WI38 (cell line): Measurements from ENCODE around the gene CSRNP3.

Source experiments
- H3K4me3 ChIP-seq: 2 replicates; pipeline ENCODE4 v1.5.1; 2011; ENCODE audit warnings: low read depth, mild to moderate bottlenecking, control low read depth, low read length
- TF ChIP-seq, protein P1 (sequence below): IDR thresholded peaks from 2 replicates; pipeline ENCODE4 v1.5.1; 2012; ENCODE audit warnings: low read depth, mild to moderate bottlenecking, control low read depth, low read length

CSRNP3 gene

DNA sequence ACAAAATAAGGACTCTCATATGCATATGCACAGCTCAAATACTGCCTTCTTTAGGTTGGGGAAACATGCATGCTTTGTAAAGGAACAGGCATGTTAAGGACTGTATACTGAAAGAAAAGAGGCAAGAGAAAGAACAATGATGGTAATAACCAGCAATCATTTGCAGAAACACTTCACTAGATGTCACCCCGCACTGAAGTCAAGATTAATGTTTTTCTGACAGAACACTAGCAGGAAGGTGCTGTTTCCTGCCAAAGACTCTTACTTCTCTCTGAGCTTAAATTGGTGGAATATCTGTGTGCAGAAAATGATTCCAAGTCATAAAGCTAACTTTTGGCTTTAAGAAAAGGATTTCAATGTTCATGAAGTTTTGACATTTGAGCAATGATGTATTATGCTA is 19.3 kb upstream of the CSRNP3 start:
- H3K4me3 ChIP-seq: no peak overlapping the region
- TF ChIP-seq, protein P1, sequence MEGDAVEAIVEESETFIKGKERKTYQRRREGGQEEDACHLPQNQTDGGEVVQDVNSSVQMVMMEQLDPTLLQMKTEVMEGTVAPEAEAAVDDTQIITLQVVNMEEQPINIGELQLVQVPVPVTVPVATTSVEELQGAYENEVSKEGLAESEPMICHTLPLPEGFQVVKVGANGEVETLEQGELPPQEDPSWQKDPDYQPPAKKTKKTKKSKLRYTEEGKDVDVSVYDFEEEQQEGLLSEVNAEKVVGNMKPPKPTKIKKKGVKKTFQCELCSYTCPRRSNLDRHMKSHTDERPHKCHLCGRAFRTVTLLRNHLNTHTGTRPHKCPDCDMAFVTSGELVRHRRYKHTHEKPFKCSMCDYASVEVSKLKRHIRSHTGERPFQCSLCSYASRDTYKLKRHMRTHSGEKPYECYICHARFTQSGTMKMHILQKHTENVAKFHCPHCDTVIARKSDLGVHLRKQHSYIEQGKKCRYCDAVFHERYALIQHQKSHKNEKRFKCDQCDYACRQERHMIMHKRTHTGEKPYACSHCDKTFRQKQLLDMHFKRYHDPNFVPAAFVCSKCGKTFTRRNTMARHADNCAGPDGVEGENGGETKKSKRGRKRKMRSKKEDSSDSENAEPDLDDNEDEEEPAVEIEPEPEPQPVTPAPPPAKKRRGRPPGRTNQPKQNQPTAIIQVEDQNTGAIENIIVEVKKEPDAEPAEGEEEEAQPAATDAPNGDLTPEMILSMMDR: no peak

DNA sequence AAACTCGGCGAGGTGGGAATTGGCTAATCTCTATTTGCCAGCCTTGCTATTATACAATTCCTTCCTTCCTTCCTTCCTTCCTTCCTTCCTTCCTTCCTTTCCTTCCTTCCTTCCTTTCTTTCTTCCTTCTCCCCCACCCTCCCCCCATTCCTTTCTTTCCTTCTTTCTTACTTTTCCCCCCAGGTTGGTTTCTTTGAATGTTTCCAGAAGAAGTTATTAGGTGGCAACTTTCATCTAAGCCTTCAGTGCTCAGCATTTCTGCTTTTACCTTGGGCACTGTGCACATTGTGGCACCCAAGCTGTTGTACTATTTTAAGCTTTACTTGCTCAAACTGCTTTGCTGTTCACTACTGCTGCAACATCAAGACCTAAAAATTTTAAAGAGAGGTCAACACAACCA is 17.2 kb upstream of the CSRNP3 start:
- TF ChIP-seq, protein P1: no peak
- no peak overlapping the region for H3K4me3 ChIP-seq

DNA sequence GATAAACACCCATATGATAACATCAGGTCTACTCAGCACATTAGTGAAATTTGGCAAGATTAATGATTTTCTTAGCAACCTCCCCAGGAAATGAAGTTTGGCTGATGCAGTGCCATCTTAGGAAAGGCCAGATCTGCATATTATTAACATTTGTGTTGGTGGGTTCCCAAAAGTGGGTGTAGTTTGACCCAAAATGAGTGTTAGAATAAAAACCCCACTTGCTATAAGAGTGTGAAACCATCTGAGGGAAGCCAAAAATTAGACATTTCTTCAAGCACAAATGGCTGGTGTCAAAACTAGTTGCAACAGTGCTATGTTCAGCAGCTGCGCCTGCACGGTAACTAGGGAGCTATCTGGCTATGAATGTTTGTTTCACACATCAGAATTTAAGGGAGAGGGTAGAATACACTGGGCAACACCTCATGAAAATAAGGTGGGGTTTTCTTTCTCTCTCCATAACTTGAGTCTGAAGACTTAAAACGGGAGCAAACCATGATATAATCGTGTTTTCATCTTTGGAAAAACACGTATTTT is 15.9 kb upstream of the CSRNP3 start:
- TF ChIP-seq, protein P1: no peak
- H3K4me3 ChIP-seq: no peak overlapping the region

DNA sequence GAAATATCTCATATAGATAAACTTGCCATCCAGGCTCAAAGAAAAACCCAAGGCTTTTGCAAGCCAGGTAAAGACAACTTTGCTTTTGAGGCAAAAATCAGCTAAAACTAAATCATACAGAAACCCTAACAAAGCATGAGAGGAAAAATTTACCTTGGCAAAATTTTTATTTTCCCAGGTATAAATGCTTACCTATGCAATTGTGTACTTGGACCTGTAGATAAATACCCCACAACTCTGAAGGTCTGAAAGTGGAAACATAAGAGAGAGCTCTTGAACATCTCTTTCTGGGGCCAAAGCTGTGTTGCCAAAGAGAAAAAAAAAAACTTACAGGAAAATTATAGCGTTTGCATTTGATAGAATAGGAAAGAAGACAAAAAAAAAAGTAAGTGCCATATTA is 14.6 kb upstream of the CSRNP3 start:
- H3K4me3 ChIP-seq: no peak overlapping the region
- TF ChIP-seq, protein P1: no peak

DNA sequence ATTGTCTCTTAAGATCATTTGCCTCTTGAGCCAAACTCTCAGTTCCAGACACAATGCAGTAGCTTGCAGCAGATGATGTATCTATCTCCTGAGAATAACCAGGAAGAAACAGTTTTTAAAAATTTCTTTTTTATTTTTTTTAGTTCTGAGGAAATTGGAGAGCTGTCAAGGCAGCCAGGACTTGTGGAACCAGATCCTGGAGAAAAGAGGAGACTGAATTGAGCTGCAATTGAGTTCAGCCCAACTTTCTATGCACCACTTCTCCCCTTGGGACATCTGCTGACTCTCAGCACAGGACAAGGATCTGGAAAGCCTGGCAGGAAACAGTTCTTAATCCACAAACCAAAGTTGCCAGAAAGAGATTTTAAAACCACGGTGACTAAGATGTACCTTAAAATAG is 13.5 kb upstream of the CSRNP3 start:
- no peak overlapping the region for H3K4me3 ChIP-seq
- TF ChIP-seq, protein P1: no peak

DNA sequence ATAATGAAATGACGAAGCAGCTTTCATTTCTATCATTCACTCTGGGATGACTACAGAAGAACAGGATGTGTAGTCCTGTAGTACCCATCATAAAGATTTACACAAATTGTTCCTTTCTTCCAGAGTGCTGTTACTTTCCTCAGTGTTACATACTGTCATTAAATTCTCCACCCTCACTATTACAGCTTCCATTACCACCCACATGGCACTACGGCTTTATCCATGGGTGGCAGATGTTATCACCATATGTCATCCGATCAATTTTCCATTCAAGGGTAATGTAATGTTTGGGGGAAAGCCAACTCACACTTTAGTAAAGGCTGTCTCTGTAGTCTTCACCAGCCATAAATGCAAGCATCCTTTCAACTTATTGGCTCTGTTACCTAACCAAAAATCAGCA is 7.1 kb upstream of the CSRNP3 start:
- TF ChIP-seq, protein P1: no peak
- H3K4me3 ChIP-seq: no peak overlapping the region

DNA sequence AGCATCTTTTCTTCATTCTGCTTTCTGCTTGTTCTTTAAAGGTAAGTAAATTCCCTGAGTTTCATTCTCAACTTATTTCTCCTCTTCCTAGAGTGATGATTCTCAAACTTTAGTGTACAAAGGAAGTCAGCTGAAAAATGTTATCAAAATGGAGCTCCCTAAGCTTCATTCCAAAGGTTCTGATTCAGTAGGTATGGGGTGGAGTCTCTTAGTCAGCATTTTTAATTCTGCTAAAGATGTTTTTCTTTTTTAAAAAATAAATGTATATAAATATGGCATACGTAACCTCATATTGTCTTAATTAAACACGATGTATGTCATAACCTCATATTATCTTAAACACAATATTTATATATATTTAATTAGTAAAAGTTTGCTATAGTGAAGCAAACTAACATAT is 3.1 kb upstream of the CSRNP3 start:
- H3K4me3 ChIP-seq: no peak overlapping the region
- TF ChIP-seq, protein P1: no peak
